Fibroblast of lung (primary cell): ENCODE results near the gene WDR93.

Experiments used
- EZH2 ChIP-seq: IDR thresholded peaks from 2 replicates; pipeline ENCODE4 v1.5.1; 2012; ENCODE audit warnings: low read length, control low read depth, mild to moderate bottlenecking; ENCODE audit errors: missing control alignments
- TF ChIP-seq, protein P1 (sequence below), 2 donors: IDR thresholded peaks in 1 of 2; conservative IDR thresholded peaks in 1 of 2; 1 replicate in 1 of 2; 2 replicates in 1 of 2; pipeline ENCODE4 v1.5.1; 2011 to 2012; ENCODE audit warnings: low read length in 2 of 2, control low read depth in 1 of 2, inconsistent platforms in 1 of 2, low read depth in 1 of 2, mild to moderate bottlenecking in 1 of 2

- TF ChIP-seq, protein P1, sequence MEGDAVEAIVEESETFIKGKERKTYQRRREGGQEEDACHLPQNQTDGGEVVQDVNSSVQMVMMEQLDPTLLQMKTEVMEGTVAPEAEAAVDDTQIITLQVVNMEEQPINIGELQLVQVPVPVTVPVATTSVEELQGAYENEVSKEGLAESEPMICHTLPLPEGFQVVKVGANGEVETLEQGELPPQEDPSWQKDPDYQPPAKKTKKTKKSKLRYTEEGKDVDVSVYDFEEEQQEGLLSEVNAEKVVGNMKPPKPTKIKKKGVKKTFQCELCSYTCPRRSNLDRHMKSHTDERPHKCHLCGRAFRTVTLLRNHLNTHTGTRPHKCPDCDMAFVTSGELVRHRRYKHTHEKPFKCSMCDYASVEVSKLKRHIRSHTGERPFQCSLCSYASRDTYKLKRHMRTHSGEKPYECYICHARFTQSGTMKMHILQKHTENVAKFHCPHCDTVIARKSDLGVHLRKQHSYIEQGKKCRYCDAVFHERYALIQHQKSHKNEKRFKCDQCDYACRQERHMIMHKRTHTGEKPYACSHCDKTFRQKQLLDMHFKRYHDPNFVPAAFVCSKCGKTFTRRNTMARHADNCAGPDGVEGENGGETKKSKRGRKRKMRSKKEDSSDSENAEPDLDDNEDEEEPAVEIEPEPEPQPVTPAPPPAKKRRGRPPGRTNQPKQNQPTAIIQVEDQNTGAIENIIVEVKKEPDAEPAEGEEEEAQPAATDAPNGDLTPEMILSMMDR (conservative IDR thresholded peaks at IDR 0.05 in 1 of 2, IDR thresholded peaks at IDR 0.05 in 1 of 2; ENCODE audit: low read depth in 1 of 2, low read length in 2 of 2): no peak
- no peak for TF ChIP-seq EZH2
Measured at GRCh38 chr15:89681146-89681545, 9.5 kb upstream of the WDR93 start.
